Stimulated activated CD4-positive, alpha-beta T cell treated with anti-CD3 and anti-CD28 coated beads, Interleukin-4, amount 100 ng/mL, for 48 hours (primary cell): Measurements from ENCODE around the gene XPO4.

Source experiments
- DNase-seq, 2 donors: peaks; one replicate each; pipeline ENCODE4 v3.0.0-alpha.2; 2020; ENCODE audit warnings: low read depth in 2 of 2

The XPO4 gene

GRCh38 chr13:20828539-20829364 lies 73.8 kb downstream of the XPO4 start:
- DNase-seq: no peak

GRCh38 chr13:20826843-20827560 lies 75.5 kb downstream of the XPO4 start:
- DNase-seq: no peak

DNA sequence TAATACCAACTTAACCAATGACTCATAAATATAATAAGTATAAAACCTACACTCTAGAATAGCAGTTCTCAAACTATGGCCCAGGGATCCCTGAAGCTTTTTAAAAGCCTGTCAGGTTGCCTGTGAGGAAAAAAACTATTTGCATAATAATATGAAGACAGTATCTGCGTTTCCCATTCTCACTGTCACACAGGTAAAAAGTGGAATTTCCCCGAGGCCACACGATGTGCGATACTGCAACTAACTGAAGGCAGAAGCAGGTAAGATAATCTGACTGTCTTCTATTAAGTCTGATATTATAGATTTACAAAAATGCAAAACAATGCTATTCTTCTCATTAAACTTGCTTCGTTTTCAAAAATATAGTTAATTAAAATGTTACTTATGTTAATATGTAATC lies 76.2 kb downstream of the XPO4 start:
- DNase-seq: no peak

DNA sequence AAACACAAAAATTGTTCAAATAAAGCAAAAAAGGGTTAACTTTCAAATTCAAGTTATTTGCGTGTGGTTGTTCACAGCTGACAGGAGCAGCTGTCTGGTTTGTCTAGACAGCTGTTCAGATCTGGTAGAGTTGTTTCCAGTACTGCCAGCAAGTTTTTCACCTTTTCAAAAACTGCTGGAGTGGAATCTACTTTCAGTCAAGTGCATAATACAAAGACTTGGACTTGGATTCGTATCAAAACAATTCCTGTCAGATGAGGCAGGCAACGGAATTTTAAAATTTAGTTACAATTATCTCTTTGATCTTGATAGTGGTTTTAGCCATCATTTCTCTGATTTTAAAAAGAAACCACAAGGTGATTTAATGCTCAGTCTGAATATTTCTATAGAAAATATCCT lies 77.1 kb downstream of the XPO4 start:
- DNase-seq: no peak

GRCh38 chr13:20824762-20825476 lies 77.6 kb downstream of the XPO4 start:
- DNase-seq: no peak

DNA sequence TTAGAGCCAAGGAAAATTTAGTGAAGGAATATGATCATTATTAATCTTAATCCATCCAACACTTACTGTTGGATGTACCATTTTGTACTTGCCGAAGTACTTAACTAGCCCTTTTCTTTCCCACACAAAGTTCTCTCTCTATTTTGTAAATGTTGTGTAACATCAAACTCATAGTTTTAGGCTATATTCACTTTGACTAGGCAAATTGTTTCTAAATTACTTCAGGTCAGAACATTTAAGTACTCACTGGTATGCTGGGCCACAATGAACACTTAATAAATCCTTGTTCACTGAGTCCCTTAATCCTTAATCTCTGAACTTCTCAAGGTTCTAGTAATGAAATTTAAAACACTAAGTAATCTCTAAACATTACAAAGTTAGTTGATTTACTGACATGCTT lies 79.5 kb downstream of the XPO4 start:
- DNase-seq: no peak

- DNase-seq: no peak
Observed at GRCh38 chr13:20822406-20822805, 80.1 kb downstream of the XPO4 start.

DNA sequence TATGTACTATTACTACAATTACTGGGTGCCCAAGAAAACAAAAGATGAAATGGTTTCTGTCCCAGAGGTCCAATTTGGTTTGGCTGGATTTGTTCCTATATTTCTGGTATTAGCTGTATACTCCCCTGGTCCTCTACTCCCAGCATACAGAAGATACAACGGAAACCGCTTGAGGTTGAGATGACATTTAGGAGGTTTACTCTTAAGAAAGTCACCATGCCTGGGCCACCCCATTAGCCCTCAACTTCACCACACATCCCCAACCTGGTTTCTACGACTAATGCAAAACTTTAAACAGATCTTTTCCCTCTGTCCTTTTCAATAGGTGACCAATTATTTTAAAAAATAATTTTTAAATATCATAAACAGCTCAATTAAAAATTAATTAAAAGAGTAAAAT lies 82.8 kb downstream of the XPO4 start:
- no peak for DNase-seq

GRCh38 chr13:20815464-20815863 lies 87.1 kb downstream of the XPO4 start:
- DNase-seq: no peak

DNA sequence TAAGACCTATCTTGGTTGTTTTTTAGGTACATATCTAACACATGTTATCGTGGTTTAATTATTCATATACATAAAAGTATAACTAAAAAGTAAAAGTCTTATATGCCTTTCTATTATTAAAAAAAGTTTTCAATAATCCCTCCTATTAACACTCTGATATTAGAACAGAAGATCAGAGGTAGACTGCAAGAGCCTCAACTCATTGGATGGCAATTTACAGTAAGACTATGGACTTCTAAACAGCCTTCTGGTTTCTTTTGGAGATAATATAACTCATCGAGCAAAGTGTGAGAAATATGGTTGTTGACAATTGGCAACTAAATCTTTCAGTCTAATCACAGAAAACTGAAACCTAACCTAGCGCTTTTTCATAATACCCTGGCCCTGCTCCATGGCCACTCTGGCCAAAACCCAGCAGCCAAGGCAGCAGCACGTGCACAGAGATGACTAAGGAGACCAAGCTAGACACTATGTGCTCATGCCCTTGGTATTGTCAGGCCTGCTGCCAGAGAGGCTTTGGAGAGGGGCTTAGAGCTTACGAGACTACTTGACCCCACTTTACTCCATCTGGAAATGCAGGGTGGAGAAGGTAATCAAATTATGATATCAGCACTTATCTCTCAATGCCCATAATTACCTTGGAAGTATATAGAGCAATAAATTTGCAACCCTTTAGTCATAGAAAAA lies 88.2 kb downstream of the XPO4 start:
- no peak for DNase-seq

DNA sequence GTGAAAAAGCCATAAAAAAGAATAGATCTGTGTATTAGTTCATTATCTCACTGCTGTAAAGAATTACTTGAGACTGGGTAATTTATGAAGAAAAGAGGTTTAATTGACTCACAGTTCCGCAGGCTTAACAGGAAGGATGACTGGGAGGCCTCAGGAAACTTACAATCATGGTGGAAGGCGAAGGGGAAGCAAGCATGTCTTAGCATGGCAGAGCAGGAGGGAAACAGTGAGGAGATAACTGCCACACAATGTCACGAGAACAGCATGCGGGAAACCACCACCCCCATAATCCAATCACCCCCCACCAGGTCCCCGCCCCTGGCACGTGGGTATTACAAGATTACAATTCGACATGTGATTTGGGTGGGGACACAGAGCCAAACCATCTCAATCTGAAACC lies 89.7 kb downstream of the XPO4 start:
- DNase-seq: no peak

DNA sequence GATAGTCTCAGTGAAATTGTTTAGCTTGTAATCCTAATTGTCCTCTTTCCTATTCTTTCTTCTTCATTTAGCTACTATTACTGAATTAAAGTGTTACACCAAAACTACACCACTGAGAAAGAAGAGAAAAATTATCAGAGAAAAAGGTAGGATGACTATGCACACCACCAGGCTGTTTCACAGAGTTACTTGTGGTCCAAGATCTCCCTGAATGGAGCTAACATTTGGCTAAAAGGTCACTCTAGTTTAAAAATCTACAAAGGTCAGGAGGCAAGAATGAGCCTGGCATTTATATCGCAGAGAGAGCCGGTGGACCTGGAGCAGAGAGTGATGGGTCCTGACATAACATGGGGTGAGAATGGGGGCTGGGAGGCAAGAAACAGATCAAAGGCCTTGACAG lies 91.7 kb downstream of the XPO4 start:
- no peak for DNase-seq

GRCh38 chr13:20808874-20809273 lies 93.7 kb downstream of the XPO4 start:
- no peak for DNase-seq

- no peak for DNase-seq
Observed at GRCh38 chr13:20803180-20803965, 99.2 kb downstream of the XPO4 start.

- no peak for DNase-seq
Observed at GRCh38 chr13:20801707-20802106, 100.8 kb downstream of the XPO4 start.

DNA sequence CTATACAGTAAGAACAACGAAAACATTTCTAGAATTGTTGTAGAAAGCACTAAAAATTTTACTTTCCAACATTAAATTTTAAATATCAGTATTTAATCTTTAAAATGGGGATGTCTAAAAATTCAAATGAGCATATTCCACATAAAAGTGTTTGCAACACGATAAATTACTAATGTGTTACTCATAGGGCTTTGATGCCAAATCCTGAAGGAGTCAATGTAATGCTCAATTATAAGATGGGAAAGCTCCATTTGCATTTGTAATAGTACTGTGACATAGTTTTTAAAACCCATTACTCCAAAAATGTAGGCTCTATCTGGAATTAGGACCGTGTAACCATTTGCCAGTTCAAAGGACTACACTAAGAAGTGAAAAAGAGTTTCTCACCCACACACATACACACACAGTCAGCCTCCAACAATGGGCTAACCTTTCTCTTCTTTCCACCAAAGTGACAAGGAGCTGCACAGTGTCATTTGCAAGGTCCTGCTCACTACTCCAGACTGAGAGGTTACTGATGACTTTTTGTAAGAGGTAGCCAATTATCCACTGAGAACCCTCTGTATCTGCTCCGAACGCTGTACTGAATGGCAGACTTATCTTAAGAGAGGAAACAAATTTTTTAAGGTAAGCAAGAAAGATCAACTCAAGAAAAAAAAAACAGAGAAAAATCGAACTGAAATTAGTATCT lies 102.7 kb downstream of the XPO4 start:
- DNase-seq: no peak

GRCh38 chr13:20798027-20798426 lies 104.5 kb downstream of the XPO4 start:
- DNase-seq: no peak

DNA sequence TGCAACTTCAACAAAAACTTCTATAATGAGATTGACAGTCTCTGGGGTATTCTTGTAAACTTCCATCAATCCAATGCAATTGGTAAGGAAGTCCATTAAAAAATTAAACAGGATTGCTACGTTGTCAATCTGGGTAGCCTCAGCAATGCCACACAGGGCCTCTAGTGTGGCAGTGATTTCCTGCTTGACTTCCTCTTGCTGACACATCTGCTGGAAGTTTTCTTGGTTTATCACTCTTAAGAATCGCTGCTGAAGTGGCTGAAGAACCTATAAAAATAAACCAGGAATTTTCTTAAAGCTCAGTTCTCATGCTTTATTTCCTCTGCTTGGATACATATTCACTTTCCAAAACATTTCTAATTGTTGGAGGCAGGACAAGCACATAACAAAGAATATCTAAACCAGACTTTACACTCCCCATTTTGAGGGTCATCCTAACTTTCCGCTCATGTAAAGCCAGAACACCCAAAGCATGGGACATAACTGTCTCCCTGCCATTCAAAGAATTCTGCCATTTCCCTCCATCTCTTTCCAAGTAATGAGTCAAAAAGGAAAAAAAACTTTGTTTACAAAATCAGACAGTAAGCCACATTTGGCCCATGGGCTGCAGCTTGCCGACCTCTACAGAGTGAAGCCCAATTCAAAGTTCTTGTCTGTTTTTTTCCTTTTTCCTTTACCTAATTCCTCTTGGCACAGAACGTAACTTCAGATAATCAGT lies 105.6 kb downstream of the XPO4 start:
- DNase-seq: no peak

- no peak for DNase-seq
Observed at GRCh38 chr13:20789665-20790064, 112.9 kb downstream of the XPO4 start.

- no peak for DNase-seq
Observed at GRCh38 chr13:20788312-20788711, 114.2 kb downstream of the XPO4 start.
